Measurements from ENCODE around the gene MGMT.

Gene MGMT

DNA sequence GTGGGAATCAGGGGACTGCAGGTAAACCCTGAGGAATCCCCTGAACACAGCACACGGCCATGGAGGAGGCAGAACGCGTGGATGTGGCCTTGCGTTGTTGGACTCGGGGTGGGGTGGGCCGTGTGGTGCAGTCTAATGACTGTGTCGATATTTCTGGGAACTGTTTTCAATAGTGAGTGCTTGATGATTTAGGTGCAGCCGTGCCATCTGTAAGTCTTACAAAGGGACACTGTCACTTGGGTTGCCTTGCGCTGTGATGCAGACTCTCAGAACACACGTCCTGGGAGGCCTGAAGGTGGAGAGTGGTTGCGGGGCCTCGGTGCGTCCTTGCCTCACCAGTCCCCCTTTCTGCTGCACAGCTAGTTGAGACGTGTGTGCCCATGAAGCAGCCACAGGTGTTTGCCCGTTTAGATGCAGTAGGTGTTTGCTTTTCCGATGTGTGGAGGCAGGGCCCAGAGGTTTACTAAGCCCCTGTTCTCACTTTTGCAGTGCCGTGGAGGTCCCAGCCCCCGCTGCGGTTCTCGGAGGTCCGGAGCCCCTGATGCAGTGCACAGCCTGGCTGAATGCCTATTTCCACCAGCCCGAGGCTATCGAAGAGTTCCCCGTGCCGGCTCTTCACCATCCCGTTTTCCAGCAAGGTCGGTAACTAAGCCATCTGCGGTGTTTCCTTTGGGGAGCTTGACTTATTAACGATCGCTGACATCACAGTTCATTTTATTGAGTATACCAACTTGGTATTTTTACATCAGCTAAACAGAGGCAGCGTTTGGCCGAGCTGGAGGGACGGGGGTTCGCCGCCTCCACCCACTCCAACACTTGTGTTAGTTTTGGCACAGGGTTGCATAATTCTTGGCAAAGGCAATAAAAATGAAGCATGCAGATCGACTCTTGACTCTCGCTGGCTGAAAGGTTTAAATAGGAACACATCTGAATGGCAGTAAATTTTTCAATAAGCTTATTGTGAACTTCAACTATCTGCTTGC lies 240.7 kb downstream of the MGMT start:
- WGBS, 2 experiments, result 92 to 93% methylated on average over 37 of the region's 37 CpGs
- Histone ChIP-seq H3K4me1 (ENCODE audit: control insufficient read depth, insufficient read depth, low read length) (peaks cover 17% of the 10 kb centered on the region), H3K36me3 (ENCODE audit: control insufficient read depth, insufficient read depth, low read length) (no peaks in the 10 kb centered on the region), H3K4me3 (ENCODE audit: insufficient read depth, low read depth, low read length) (no peak overlapping the region), H3K27me3 (ENCODE audit: control insufficient read depth, insufficient read depth, low read length, poor library complexity, severe bottlenecking) (no peaks in the 10 kb centered on the region), H3K27ac (ENCODE audit: insufficient read depth, low read depth, low read length, poor library complexity, severe bottlenecking) (no peak overlapping the region), H3K9me3 (ENCODE audit: control insufficient read depth, low read length) (no peaks in the 10 kb centered on the region)

DNA sequence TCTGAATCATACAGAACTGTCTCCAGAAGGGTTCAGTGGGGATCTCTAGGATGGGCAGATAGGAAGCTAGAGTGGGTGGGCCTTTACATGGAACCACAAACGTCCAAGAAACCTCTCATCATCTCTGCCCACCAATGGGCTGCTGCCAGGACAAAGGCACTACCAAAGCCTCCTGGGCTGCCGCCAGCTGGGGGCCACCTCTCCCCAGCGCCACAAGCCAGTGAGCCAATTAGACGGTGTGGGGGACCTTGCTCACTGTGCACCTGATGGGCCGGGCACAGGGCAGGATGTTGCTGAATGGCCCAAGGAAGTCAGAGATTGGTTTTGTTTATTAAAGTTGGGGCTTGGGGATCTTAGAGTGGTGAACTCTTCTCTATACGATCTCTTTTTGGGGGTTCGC lies 242.1 kb downstream of the MGMT start:
- no peaks in the 10 kb centered on the region for H3K36me3 ChIP-seq (ENCODE audit: control insufficient read depth, insufficient read depth, low read length)
- H3K27ac ChIP-seq (ENCODE audit: insufficient read depth, low read depth, low read length, poor library complexity, severe bottlenecking), result no peak overlapping the region
- 86 to 88% methylated on average over 7 of the region's 7 CpGs for WGBS, 2 experiments
- H3K4me3 ChIP-seq (ENCODE audit: insufficient read depth, low read depth, low read length), result no peak overlapping the region
- H3K4me1 ChIP-seq (ENCODE audit: control insufficient read depth, insufficient read depth, low read length), result peaks cover 11% of the 10 kb centered on the region
- no peaks in the 10 kb centered on the region for H3K27me3 ChIP-seq (ENCODE audit: control insufficient read depth, insufficient read depth, low read length, poor library complexity, severe bottlenecking)
- H3K9me3 ChIP-seq (ENCODE audit: control insufficient read depth, low read length), result no peaks in the 10 kb centered on the region

DNA sequence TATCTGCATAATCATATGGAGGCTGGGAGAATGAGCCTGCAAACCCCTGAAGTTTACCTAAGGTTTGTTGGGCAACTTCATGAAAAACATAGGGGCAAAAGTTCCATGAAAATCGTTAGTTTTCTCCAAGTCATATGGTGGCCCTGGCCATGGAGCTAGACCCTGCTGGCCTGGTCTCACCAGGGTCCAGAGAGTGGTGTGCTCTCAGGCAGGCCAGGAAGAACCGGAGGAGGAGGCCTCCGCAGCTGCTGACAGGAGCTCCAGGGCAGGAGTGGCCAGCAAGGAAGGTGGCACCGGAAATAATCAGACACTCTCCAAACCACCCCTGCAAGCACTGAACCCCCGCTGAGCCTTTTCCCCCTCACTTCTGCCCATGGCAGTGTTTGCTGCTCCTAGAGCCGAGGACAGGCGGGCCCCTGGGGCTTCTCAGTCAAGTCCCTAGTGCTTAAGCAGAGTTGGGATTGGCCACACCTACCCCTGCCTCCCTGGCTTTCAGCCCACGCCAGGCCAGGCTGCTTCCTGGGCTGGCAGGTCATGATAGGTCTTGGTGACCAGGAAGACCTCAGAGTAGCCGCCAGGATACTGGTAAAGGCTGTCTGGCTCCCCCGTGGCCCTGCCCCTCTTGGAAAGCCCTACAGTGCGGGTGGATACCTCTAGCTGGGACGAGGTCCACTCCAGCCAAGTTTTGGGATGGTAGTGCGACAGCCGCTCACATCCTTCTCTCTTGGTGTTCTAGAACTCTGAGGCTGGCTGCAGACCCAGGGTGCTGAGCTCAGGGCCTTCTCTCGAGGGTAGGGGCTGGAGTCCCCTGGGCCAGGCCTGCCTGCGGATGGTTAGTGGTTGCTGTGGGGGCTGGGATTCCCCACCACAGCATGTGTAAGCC lies 242.8 kb downstream of the MGMT start:
- Histone ChIP-seq H3K4me3 (ENCODE audit: insufficient read depth, low read depth, low read length) (no peak overlapping the region), H3K36me3 (ENCODE audit: control insufficient read depth, insufficient read depth, low read length) (no peaks in the 10 kb centered on the region), H3K9me3 (ENCODE audit: control insufficient read depth, low read length) (no peaks in the 10 kb centered on the region), H3K4me1 (ENCODE audit: control insufficient read depth, insufficient read depth, low read length) (peaks cover 8% of the 10 kb centered on the region), H3K27me3 (ENCODE audit: control insufficient read depth, insufficient read depth, low read length, poor library complexity, severe bottlenecking) (no peaks in the 10 kb centered on the region), H3K27ac (ENCODE audit: insufficient read depth, low read depth, low read length, poor library complexity, severe bottlenecking) (no peak overlapping the region)
- 91 to 93% methylated on average over 16 of the region's 16 CpGs for WGBS, 2 experiments

DNA sequence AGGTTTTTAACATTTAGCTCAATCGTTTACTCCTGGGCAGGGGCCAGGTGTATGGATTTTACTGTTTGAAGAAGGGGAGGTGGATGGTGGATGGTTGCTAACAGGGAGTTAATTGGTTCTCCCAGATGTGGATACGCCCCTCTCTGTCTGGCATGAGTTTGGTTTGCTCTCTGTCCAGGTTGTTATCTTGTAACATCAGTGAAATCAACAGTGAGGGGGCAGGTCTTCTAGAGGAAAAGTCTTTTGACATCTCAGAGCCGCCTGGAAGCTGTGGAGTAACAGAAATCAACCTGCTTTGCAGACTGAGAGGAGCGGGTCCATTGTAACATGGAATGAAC lies 243.4 kb downstream of the MGMT start:
- Histone ChIP-seq H3K4me3 (ENCODE audit: insufficient read depth, low read depth, low read length) (no peak overlapping the region), H3K4me1 (ENCODE audit: control insufficient read depth, insufficient read depth, low read length) (peaks cover 8% of the 10 kb centered on the region), H3K27ac (ENCODE audit: insufficient read depth, low read depth, low read length, poor library complexity, severe bottlenecking) (no peak overlapping the region), H3K27me3 (ENCODE audit: control insufficient read depth, insufficient read depth, low read length, poor library complexity, severe bottlenecking) (no peaks in the 10 kb centered on the region), H3K36me3 (ENCODE audit: control insufficient read depth, insufficient read depth, low read length) (no peaks in the 10 kb centered on the region), H3K9me3 (ENCODE audit: control insufficient read depth, low read length) (no peaks in the 10 kb centered on the region)
- 91 to 97% methylated on average over 4 of the region's 4 CpGs for WGBS, 2 experiments

DNA sequence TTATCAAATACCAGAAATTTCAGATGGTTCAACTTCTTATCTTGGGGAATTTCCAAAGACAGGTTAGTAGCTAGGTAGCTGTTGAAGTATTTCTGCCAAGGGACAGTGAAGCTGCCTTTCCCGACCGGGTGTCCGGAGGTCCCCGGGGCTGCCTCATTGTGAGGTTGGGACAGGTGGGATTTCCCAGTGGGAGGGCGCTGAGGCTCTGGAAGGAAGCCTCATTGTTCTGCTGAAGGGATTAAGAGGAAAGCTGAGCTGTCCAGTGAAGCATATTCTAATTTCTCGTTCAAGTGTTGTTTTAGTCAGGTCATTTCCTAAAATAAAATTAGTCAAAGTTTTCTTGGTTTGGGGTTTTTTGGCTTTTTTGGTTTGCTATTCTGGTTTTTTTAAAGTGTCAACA lies 244.2 kb downstream of the MGMT start:
- no peak overlapping the region for H3K4me3 ChIP-seq (ENCODE audit: insufficient read depth, low read depth, low read length)
- no peaks in the 10 kb centered on the region for H3K36me3 ChIP-seq (ENCODE audit: control insufficient read depth, insufficient read depth, low read length)

DNA sequence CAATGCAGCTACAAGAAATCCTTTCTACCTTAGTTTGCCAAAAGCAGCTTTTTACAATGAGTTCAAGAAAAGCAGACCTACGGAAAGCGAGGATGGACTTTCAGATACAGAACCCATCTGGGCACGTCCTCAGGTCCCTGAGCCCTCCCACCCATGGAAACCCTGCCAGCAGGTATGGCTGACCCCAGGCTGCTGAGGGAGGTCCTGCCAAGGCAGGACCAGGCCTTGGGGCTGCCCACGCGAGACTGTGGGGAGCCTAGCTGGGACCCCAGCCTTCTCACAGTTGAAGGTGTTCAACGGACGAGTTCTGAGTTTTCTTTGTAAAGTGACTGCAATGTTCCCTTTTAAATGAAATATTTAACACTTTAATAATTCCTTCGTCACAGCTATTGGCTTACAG lies 245.0 kb downstream of the MGMT start:
- Histone ChIP-seq H3K9me3 (ENCODE audit: control insufficient read depth, low read length) (no peaks in the 10 kb centered on the region), H3K4me1 (ENCODE audit: control insufficient read depth, insufficient read depth, low read length) (peaks cover 8% of the 10 kb centered on the region), H3K36me3 (ENCODE audit: control insufficient read depth, insufficient read depth, low read length) (no peaks in the 10 kb centered on the region), H3K27ac (ENCODE audit: insufficient read depth, low read depth, low read length, poor library complexity, severe bottlenecking) (no peak overlapping the region), H3K4me3 (ENCODE audit: insufficient read depth, low read depth, low read length) (no peak overlapping the region), H3K27me3 (ENCODE audit: control insufficient read depth, insufficient read depth, low read length, poor library complexity, severe bottlenecking) (no peaks in the 10 kb centered on the region)
- 88 to 93% methylated on average over 7 to 8 of the region's 8 CpGs for WGBS, 2 experiments

More for the DNA sequence above, 244.2 kb downstream of the MGMT start:
- 41 to 45% methylated on average over 6 of the region's 6 CpGs for WGBS, 2 experiments
- Histone ChIP-seq H3K27me3 (ENCODE audit: control insufficient read depth, insufficient read depth, low read length, poor library complexity, severe bottlenecking) (no peaks in the 10 kb centered on the region), H3K27ac (ENCODE audit: insufficient read depth, low read depth, low read length, poor library complexity, severe bottlenecking) (no peak overlapping the region), H3K9me3 (ENCODE audit: control insufficient read depth, low read length) (no peaks in the 10 kb centered on the region), H3K4me1 (ENCODE audit: control insufficient read depth, insufficient read depth, low read length) (peaks cover 8% of the 10 kb centered on the region)

DNA sequence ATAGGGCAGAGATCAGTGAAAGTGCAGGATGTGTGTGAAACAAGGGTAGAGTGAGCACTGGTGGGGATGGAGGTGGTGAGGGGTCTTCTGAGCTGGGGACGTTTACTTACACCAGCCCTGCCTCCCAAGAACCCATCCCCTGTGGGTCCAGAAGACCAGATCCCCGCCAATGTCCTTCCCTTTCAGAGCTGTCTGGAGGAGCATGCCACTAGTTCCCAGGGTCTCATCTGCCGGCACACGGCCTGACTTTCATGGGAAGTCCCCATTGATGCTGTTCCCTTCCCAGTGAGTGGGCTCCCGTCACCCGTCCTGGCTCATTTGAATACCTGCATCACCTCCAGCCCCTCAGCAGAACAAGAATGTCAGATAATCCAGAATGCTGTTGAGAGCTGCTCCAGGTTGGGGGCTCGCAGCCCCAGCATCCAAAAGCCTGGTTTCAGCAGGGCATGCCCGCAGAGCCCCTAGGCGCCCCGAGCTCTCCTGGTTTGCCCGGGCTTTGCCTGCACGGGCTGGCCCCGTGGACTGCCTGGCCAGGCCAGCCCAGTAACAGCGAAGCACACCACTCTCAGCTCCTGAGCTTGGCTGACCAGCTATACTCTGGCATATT lies 246.7 kb downstream of the MGMT start:
- 93 to 96% methylated on average over 14 of the region's 14 CpGs for WGBS, 2 experiments
- Histone ChIP-seq H3K27me3 (ENCODE audit: control insufficient read depth, insufficient read depth, low read length, poor library complexity, severe bottlenecking) (no peaks in the 10 kb centered on the region), H3K9me3 (ENCODE audit: control insufficient read depth, low read length) (no peaks in the 10 kb centered on the region), H3K4me3 (ENCODE audit: insufficient read depth, low read depth, low read length) (no peak overlapping the region), H3K27ac (ENCODE audit: insufficient read depth, low read depth, low read length, poor library complexity, severe bottlenecking) (no peak overlapping the region), H3K36me3 (ENCODE audit: control insufficient read depth, insufficient read depth, low read length) (no peaks in the 10 kb centered on the region), H3K4me1 (ENCODE audit: control insufficient read depth, insufficient read depth, low read length) (peaks cover 8% of the 10 kb centered on the region)

DNA sequence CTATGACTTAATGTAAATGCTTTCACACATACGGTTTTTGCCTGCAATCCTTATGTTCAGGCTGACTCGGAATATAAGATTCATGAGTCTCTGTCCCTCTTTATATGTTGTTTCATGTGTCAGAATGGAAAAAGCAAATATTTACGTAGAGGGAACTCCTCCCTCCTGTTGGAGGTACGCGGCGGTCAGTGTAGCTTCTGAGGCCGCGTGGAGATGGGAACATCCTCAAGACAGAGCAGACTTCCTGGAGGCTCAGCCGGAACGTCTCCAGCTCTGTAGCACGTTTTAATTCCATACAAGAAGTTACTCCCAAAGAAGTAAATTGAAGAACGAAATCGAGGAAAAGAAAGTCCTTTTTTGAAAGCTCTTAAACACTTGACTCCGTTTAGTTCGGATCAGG lies 248.8 kb downstream of the MGMT start:
- no peaks in the 10 kb centered on the region for H3K36me3 ChIP-seq (ENCODE audit: control insufficient read depth, insufficient read depth, low read length)
- H3K4me3 ChIP-seq (ENCODE audit: insufficient read depth, low read depth, low read length), result no peak overlapping the region
- H3K27ac ChIP-seq (ENCODE audit: insufficient read depth, low read depth, low read length, poor library complexity, severe bottlenecking), result no peak overlapping the region
- peaks cover 8% of the 10 kb centered on the region for H3K4me1 ChIP-seq (ENCODE audit: control insufficient read depth, insufficient read depth, low read length)
- no peaks in the 10 kb centered on the region for H3K27me3 ChIP-seq (ENCODE audit: control insufficient read depth, insufficient read depth, low read length, poor library complexity, severe bottlenecking)
- H3K9me3 ChIP-seq (ENCODE audit: control insufficient read depth, low read length), result no peaks in the 10 kb centered on the region
- WGBS, 2 experiments, result 91 to 96% methylated on average over 15 of the region's 15 CpGs

DNA sequence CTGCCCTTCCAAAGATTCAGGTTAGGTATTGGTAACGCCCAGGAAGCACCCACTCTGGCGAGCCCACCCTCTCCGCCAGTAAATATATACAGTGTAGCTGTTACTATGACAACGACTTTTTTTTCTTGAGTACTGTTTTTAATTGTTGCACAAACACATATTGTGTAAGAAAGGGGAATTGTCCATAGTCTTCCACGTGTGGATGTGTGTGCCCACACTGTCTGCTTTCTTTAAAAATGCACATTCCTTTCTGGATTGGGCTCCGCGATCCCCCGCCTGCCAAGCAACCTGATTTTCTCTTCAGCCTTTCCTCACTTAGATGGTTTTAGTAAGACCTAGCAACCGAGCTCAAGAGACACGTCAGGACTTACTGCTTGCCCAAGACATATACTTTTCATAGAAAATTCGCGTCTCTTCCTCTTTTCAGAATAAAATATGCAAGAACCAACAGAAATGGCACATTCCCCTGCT lies 249.2 kb downstream of the MGMT start:
- Histone ChIP-seq H3K27ac (ENCODE audit: insufficient read depth, low read depth, low read length, poor library complexity, severe bottlenecking) (no peak overlapping the region), H3K4me1 (ENCODE audit: control insufficient read depth, insufficient read depth, low read length) (peaks cover 4% of the 10 kb centered on the region), H3K9me3 (ENCODE audit: control insufficient read depth, low read length) (no peaks in the 10 kb centered on the region), H3K4me3 (ENCODE audit: insufficient read depth, low read depth, low read length) (no peak overlapping the region), H3K27me3 (ENCODE audit: control insufficient read depth, insufficient read depth, low read length, poor library complexity, severe bottlenecking) (no peaks in the 10 kb centered on the region), H3K36me3 (ENCODE audit: control insufficient read depth, insufficient read depth, low read length) (no peaks in the 10 kb centered on the region)
- 91% methylated on average over 12 of the region's 12 CpGs for WGBS, 2 experiments

DNA sequence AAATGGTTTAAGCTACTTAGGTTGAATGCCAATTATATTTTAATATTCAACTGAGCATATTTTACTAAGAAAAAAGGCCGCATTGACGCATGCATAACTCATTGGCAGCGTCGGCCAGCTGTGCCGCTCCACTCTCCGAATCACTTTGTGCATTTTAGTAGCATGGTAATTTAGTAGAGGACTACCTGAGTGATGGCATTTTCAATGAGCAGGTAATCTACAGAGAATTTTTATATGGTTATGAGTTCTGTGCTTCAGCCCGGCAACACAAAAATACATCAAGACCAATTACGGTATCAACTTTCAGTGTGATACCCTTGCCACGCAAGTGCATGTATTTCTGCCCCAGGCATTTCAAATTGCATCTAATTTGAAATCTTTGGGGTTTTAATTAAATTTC lies 249.8 kb downstream of the MGMT start:
- Histone ChIP-seq H3K4me3 (ENCODE audit: insufficient read depth, low read depth, low read length) (no peak overlapping the region), H3K27me3 (ENCODE audit: control insufficient read depth, insufficient read depth, low read length, poor library complexity, severe bottlenecking) (no peaks in the 10 kb centered on the region), H3K4me1 (ENCODE audit: control insufficient read depth, insufficient read depth, low read length) (no peaks in the 10 kb centered on the region), H3K36me3 (ENCODE audit: control insufficient read depth, insufficient read depth, low read length) (no peaks in the 10 kb centered on the region), H3K9me3 (ENCODE audit: control insufficient read depth, low read length) (no peaks in the 10 kb centered on the region), H3K27ac (ENCODE audit: insufficient read depth, low read depth, low read length, poor library complexity, severe bottlenecking) (no peak overlapping the region)
- WGBS, 2 experiments, result 94 to 98% methylated on average over 8 to 9 of the region's 9 CpGs

Measured in ectodermal cell (in vitro differentiated cells).